Stimulated activated CD4-positive, alpha-beta T cell treated with anti-CD3 and anti-CD28 coated beads, Interleukin-15, amount 100 ng/mL, for 1 hour (primary cell): ENCODE data around the gene PHF3.

ENCODE experiments used
- DNase-seq, 2 donors: peaks; one replicate each; pipeline ENCODE4 v3.0.0-alpha.2; 2020; ENCODE audit warnings: low read depth in 1 of 2, low spot score in 1 of 2

Gene PHF3

DNA sequence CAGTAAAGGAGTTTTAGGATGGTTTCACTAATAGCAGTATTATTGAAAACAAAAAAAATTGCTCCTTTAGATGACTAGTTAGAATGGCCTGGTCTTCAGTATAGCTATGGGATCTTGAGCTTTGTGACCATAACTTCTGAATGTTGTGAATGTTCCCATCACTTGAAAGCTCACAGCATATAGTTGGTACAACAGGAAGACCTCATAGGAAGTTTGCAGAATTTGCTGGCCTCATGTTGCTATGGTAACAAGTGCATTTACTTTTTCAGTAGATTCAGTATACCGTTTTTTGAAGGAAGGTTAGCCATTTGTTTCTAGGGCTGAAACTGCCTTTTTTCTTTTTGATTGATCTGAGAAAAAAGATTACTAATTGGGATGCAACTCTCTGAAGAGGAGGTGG is 8.3 kb downstream of the PHF3 start:
- DNase-seq = no peak

DNA sequence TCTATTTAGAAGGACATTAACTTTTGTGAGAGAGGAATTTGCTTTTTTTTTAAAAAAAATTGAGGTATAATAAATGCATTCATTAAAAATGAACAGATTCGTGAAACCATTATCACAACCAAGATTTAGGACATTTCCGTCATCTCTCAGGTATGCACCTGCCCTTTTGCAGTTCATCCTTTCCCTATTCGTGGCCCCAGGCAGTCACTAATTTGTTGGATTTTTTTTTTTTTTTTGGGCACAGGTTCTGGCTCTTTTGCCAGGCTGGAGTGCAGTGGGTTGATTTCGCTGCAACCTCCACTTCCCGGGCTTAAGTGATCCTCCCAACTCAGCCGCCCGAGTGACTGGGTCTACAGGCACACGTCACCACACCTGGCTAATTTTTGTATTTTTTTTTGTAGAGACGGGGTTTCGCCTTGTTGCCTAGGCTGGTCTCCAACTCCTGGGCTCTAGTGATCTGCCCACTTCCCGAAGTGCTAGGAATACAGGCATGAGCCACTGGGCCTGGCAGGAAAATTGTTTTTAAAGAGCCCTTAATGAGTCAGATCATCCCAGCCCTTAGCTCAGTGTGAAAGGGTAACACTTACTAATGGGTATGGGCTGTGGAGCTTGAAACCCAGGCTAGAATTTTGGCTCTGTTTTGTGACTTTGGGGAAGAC is 9.2 kb downstream of the PHF3 start:
- no peak for DNase-seq

DNA sequence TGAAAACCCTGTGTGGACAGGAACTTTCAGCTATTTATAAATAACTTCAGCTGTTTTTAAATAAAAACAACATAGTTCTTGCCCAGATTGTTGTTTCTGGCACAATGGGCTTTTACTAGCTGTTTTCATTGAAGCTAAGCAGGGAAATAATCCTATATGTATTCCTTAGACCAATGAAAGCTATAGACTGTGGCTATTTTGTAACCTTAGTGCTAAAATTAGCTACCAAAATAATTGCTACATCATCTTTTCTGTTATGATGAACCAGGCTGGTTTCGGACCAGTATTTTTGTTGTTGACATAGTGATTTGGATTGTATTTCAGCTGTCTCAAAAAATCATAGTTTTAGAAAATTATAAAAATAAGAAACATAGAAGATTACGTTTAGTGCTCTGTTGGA is 13.7 kb downstream of the PHF3 start:
- no peak for DNase-seq

DNA sequence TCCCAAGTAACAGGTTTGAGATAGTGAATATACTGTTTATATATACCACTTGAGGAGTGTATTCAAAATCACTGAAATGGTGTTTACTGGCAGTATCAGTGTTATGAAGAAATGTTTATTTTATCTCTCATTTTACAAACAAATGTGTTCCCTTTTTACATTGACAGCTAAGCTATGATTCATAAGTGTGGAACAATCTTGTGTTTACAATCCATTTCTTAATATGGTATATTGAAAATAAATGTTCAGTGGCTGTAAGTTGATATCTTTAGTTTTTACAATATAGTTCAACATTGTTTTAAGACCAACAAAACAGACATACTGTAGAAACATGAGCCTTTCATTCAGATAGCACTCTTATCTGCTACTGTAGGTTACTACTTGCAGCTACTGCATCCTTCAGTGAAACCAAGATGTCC is 14.3 kb downstream of the PHF3 start:
- DNase-seq = no peak

DNA sequence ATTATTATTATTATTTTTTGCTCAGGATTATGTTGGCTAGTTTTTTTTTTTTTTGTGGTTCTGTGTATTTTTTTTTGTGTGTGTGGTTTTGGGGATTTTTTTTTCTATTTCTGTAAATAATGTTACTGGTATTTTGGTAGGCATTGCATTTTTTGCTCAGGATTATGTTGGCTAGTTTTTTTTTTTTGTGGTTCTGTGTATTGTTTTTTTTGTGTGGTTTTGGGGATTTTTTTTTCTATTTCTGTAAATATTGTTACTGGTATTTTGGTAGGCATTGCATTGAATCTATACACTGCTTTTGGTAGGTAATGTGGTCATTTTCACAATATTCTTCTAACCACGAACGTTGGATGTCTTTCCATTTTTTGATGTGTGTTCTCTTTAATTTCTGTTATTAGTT is 17.4 kb downstream of the PHF3 start:
- no peak for DNase-seq

DNA sequence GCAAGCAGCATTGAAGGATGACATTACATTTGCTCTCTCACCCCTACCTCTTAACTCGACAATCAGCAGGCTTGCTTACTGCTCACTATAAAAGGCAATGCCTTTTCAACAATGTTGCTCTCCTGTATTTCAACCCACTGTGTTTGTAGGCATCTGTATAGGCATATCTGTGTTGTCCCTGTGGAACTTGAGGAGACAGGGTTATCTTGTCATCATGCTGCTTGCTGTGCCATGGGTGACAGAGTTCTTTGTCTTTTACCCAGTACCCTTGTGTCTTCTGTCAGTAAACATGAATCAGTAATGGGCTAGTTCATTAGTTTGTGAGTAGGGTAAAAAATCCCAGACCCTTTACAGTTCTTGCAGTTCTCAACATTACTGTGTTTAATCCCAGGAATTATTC is 25.2 kb downstream of the PHF3 start:
- DNase-seq = no peak

DNA sequence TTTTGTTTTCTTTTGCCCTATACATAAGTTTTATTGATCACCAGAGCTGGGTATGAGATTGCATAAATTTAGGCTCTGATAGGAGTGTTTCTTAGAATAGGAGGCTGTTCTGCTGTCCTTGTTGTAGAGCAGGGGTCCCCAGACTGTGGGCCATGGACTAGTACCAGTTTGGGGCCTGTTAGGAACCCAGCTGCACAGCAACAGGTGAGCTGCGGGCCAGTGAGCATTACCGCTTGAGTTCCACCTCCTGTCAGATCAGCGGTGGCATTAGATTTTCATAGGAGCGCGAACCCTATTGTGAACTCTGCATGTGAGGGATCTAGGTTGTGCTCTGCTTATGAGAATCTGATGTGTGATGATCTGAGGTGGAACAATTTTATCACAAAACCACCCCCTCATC is 26.2 kb downstream of the PHF3 start:
- no peak for DNase-seq

DNA sequence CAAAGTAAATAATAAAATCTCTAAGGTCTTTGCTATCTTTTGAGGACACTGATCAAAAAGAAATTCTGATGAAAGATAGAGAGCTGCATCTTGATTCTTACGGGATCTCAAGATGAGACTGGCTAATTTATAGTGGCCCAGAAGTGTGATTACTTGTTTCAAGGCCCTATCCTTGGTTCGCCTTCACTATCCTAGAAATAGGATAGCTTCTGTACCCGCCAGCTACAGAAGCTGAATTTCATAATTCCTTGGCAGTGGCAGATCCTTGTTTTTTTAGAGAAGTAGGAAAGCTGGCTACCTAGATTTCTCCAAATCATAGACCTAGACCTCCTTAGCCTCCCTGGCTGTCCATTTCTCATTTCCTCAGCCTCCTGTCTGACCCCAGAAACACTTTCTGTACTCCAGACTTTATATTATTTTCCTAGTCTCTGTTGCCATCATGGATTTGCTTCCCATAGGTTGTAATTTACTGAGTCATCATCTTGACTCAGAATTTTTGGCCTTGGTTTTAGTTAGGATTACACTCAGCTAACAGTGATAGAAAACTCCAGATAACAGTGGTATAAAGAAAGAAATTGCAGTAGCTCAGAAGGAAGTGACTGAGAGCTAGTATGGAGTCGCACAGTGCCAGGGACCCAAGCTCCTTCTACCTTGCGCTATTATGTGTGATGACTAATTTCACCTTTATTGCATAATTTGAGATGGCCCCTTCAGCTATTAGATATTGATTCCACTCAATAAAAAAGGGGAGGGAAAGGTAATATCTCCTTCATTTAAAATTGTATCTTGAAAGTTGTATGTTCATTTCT is 27.7 kb downstream of the PHF3 start:
- DNase-seq = no peak

DNA sequence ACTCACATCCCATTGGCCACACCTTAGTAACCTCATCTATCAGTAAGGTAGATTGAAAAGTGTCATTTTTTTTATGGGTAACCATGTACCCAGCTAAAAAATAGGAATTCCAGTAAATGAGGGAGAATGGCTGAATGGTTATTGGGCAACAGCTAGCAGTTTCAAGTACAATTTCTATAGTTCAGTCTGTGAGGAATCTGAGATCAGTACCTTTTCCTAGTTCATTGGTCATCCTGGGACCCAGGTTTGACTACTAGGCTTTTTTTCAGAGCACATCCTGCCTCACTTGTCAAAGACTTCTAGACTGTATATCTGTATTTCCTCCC is 28.3 kb downstream of the PHF3 start:
- DNase-seq = no peak

DNA sequence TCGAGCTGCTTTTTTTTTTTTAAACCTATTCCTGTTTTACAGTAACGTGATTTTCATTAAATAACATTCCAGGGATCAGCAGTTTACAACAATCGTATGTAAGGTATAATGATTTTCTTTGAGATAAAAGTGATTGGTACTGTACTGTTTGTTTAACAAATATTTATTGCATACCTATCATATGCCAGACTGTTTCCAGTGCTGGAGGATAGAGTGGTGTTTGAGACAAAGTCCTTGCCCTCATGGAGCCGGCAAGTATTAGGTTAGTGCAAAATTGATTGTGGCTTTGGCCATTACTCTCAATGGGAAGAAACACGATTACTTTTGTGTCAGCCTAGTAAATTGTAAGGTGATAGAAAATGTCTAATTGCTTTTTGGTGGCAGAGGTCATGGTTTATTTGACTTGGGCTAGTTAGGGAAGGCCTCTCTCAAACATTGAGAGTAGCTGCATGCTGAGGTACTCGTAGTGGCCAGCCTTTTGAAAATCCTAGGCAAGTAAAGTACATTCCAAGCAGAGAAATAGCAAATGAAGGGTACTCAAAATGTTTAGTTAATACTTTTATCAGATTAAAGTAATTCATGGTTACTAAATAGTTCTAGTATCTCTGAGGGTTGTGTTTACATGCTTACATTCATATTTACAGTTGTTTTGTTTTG is 35.6 kb downstream of the PHF3 start:
- no peak for DNase-seq

DNA sequence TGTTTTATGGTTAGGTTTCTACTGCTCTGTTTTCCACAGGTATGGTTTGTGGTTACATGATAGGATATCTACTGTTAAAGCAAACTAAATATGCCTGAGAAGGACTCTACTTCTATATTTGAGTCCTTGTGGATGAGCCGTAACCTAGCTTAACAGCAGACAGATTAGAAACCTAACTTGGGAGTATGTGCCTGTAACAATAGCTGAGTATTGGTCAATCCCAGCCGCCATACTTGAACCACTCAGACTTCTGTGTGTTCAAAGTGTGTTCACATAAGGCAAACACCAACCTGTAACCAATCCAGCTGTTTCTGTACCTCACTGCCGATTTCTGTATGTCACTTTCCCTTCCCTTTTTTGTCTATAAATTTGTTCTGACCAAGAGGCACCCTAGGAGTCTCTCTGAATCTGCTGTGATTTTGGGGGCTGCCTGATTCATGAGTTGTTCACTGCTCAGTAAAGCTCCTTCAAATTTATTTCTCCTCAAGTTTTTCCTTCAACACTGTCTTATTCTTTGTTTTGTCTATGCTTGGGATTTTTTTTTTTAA is 37.1 kb downstream of the PHF3 start:
- no peak for DNase-seq

DNA sequence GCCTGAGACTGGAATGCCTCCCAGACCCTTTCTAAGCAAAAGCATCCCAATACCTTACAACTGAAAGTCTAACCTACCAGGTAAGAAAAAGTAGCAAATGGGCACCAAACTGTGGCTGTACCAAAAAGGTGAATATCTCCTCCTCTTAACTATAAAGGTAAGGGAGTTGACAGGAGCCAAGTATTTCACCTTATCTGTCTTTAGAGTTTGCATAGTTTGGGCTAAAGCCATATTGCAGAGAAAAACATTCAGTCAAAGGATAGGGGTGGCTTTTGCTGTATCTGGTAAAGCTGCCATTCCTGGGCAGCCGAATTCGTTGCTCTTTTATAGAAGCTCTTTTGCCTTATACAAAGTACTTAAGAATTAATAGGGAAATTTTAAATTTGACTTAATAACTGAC is 38.1 kb downstream of the PHF3 start:
- no peak for DNase-seq

DNA sequence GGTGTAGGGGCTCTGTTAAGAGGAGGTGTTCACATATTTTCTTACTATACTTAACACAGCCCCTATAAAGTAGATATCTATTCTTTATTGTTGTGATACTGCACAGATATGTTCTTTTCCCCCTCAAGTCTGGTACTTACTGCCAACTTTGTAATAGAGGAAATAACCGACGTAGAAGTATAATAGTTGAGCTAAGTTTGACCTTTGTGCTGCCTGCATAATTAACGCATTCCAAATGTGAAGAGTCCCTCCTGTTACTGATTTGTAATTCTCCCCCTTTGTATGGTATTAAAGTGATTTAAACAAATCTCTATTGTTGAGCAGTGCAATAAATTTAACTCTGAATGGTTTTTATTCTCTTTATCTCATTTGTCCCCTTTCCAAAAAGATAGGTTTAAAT is 39.0 kb downstream of the PHF3 start:
- no peak for DNase-seq

DNA sequence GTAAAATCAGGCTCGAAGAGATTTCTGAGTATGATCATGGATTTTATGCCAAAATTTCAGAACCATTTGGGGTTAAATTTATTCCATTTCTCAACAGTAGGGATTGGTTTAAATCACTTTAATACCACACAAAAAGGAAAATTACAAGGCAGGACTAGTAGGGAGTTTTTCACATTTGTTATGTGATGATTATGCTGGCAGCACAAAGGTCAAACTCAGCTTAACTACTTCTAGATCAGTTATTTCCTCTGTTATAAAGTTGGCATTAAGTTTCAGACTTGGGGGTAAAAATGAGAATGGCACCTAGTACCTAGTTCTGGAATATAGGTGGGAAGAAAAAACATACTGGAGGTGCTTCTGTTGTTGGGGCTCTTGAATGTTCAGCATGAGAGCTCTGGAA is 39.5 kb downstream of the PHF3 start:
- no peak for DNase-seq

DNA sequence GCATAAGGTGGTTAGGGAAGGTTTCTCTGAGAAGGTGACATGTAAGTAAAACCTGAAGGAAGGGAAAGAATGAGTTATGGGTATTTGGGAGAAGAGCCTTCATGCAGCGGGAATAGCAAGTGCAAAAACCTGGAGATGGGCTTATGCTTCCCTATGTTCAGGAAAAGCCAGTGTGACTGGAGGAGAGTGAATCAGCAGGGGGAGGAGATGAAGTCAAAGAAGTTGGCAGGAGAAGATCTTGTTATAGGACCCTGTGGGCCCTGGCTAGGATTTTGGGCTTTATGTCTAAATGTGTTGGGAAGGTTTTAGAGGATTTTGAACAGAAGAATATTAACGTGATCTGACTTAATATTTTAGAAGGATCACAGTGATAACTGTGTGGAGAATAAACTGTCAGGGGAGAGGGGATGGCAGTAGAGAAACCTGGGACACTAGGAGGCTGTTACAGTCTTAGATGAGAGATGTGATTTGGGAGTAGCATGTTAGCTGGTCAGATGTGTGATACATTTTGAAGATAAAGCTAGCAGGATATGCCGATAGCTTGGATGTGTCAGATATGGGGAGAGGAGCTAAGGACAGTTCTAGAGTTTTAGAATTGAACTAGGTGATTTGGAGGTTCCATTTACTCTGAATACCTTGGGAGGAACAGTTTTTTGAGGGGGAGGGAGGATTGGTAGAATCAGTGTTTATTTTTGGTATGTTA is 41.0 kb downstream of the PHF3 start:
- no peak for DNase-seq

DNA sequence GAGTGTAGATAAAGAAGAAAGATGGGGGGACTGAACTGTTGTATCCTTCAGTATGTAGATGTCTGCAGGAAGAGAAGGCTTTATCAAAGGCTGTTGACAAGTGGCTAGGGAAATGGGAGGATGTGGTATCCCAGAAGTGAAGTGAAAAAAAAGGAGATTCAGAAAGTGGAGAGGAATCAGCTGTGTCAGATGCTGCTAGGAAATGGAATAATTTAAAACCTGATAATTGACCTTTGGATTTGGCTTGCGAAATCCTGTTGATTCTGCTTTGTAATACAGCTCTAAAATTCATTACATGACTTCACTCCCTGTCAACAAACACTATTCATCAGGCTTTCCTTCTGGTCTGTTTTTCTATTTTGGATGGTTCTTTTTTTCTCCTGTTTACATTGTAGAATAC is 41.7 kb downstream of the PHF3 start:
- DNase-seq = no peak

DNA sequence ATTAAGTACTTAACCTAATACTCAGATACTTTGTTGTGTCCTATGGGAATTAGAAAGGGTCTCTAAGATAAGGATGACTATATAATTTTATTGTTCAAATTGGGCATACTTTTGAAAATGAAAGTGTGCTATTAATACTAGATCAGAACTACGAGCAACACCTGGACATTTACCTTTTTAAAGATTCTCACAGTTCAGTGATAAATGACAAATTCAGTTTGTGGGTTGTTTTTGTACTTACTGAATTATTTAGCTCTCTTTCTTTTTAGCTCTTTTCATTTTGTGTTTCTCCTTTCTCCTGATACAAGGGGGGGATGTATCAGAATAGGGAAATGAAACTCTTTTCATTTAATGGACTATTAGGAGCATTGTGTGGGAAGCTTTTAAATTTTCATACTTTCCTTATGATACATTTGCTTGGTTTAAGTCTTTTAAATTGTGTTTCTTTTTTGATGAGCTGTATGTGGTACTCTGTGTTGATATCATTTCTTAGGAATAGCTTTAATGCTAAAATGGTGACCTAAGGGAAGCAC is 47.5 kb downstream of the PHF3 start:
- no peak for DNase-seq

DNA sequence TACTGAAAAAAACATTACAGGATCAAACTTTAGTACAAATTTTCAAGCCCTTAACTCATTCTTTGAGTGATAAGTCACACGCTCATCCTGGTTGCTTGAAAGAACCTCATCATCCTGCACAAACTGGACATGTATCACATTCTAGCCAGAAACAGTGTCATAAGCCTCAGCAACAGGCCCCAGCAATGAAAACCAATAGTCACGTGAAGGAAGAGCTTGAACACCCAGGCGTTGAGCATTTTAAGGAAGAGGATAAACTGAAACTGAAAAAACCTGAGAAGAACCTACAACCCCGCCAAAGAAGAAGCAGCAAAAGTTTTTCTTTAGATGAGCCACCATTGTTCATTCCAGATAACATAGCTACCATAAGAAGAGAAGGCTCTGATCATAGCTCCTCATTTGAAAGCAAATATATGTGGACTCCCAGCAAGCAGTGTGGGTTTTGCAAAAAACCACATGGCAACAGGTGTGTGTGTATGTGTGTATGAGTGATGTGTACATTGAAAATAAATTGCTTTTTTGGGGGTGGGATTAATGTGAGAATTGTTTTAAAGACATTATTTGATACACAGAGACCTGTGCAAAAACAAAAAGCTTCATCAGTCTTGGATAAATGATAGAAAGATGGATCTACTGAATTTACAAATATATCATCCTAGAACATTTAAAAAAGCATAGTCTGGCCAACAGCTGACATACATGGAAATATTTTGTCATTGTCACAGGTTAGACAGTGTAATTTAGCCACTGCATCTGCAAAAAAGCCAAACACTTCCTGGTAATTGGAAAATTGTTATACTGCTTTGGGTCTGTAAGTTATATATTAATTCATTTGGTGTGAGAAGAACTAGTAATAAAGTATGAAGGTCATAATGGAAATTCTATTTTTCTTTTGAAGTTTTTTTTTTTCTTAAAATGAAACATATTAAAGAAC is 50.1 kb downstream of the PHF3 start:
- no peak for DNase-seq

DNA sequence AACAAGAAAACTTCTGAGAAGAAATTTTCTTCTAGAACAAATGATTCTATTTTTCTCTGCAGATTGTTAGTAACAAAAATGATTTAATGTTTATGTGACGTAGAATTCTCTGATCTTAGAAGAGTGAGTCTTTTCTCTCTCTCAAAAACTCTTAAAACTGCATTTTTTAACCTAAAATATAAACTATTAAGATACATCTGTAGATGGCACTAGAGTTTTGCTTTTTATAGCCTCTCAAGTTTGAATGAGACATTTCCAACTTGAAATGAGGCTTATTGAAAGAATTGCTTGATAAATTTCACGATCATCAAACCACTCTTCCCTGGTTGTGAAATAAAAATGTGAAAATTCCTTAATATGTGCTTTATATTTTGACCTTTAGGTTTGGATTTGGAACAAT is 53.8 kb downstream of the PHF3 start:
- no peak for DNase-seq

DNA sequence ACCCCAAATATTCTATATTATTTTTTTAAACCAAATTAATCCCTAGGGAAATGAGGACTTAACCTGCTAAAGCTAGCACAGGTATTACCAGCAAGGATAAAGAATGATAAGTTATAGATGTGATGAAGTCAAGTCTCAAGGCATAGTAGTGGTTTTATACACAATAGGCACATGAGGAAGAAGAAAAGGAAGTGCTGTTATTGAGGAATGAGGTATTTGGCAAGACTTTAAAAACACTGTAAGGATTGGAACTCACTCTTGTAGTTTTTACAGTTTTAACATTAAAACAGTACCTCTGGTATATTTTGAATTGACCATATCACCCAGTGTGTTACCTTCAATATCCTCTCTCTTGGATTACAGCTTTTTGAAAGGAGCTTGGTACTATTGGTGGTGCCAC is 54.6 kb downstream of the PHF3 start:
- DNase-seq = no peak
